Endothelial cell of umbilical vein (primary cell): Measurements from ENCODE around the gene PPIL1. TPM values are rescaled to one million over a fixed set of nuclear protein-coding genes. Genes with fewer than 3 reads are reported as not detected.

ENCODE experiments used
- BruUV-seq: library from RNA; stranded (reverse); fragments of 400-500 nt; replicated peaks from 2 replicates; lab custom pipeline; 2021; lab: Mats Ljungman, UMichigan
- CTCF ChIA-PET: fragments of 300-600, 350-600 bp; sonication (Branson Sonifier 250); formaldehyde crosslinking; loops from one replicate; lab custom pipeline; 2021; ENCODE audit warnings: antibody characterized with exemption, inconsistent platforms; lab: Charles Lee
- POLR2A ChIA-PET: fragments of 300-600, 350-600 bp; sonication (Branson Sonifier 250); formaldehyde crosslinking; loops from one replicate; lab custom pipeline; 2021; ENCODE audit warnings: antibody characterized with exemption, inconsistent platforms; lab: Charles Lee
- DNase-seq: peaks from one replicate; pipeline ENCODE4 v3.0.0-alpha.2; 2011; ENCODE audit warnings: low read depth, low spot score
- FAIRE-seq: peaks from 2 replicates; lab custom pipeline; 2011; peaks lifted over from hg19 to GRCh38; lab: Jason Lieb, UNC
- H2AFZ ChIP-seq: 2 replicates; pipeline ENCODE4 v1.6.0; 2012; ENCODE audit warnings: low read depth, low read length, control low read depth, inconsistent platforms
- H3K27ac ChIP-seq: 2 replicates; pipeline ENCODE4 v1.5.1; 2011; ENCODE audit warnings: low read depth, mild to moderate bottlenecking, control low read depth, low read length, moderate library complexity; ENCODE audit not compliant: insufficient read depth
- H3K27me3 ChIP-seq, 2 experiments: 2 replicates each; pipeline versions ENCODE4 v1.6.0 to v1.6.1; 2011; ENCODE audit warnings: low read length in 2 of 2, mixed read lengths in 1 of 2; ENCODE audit not compliant: control insufficient read depth in 2 of 2, insufficient read depth in 2 of 2
- H3K36me3 ChIP-seq, 2 experiments: 2 replicates in 1 of 2; 3 replicates in 1 of 2; pipeline ENCODE4 v1.5.1; 2011; ENCODE audit warnings: low read length in 2 of 2, mild to moderate bottlenecking in 1 of 2, moderate library complexity in 1 of 2; ENCODE audit not compliant: control insufficient read depth in 2 of 2, insufficient read depth in 2 of 2; ENCODE audit errors: extremely low read depth in 1 of 2
- H3K4me1 ChIP-seq: 3 replicates; pipeline ENCODE4 v1.5.1; 2011; ENCODE audit warnings: mild to moderate bottlenecking, low read length; ENCODE audit not compliant: control insufficient read depth, insufficient read depth; ENCODE audit errors: extremely low read depth
- H3K4me2 ChIP-seq: 2 replicates; pipeline ENCODE4 v1.6.1; 2011; ENCODE audit warnings: low read length, control low read depth, mixed read lengths; ENCODE audit not compliant: insufficient read depth
- H3K4me3 ChIP-seq, 3 experiments: fragments of 200-600 bp in 1 of 3; sonication (generic), shearing (Covaris generic) in 1 of 3; replicated peaks in 1 of 3; 2 replicates each; pipeline ENCODE4 v1.5.1; 2011 to 2016; ENCODE audit warnings: control low read depth in 3 of 3, low read length in 3 of 3, mild to moderate bottlenecking in 2 of 3, inconsistent platforms in 1 of 3, low read depth in 1 of 3, moderate library complexity in 1 of 3; ENCODE audit not compliant: insufficient read depth in 1 of 3
- H3K79me2 ChIP-seq: 2 replicates; pipeline ENCODE4 v1.6.0; 2012; ENCODE audit warnings: low read length, inconsistent platforms; ENCODE audit not compliant: control insufficient read depth, insufficient read depth
- H3K9ac ChIP-seq: replicated peaks from 2 replicates; pipeline ENCODE3; 2011; ENCODE audit warnings: low read length, control low read depth; ENCODE audit not compliant: insufficient read depth; ENCODE audit errors: extremely low read depth
- H3K9me1 ChIP-seq: replicated peaks from 3 replicates; pipeline ENCODE4 v1.6.0; 2011; ENCODE audit warnings: mild to moderate bottlenecking, low read length; ENCODE audit not compliant: control insufficient read depth, insufficient read depth; ENCODE audit errors: extremely low read depth
- H3K9me3 ChIP-seq: replicated peaks from 2 replicates; pipeline ENCODE4 v1.5.1; 2012; ENCODE audit warnings: low read length, inconsistent platforms; ENCODE audit not compliant: control insufficient read depth, insufficient read depth
- H4K20me1 ChIP-seq: replicated peaks from 2 replicates; pipeline ENCODE3; 2011; ENCODE audit warnings: mild to moderate bottlenecking, low read length; ENCODE audit not compliant: control insufficient read depth, insufficient read depth; ENCODE audit errors: extremely low read depth
- CTCF ChIP-seq, 2 donors: IDR thresholded peaks; 1 replicate in 1 of 2; 2 replicates in 1 of 2; pipeline ENCODE4 v1.5.1; 2011; ENCODE audit warnings: low read length in 2 of 2, mild to moderate bottlenecking in 2 of 2, moderate library complexity in 2 of 2, control low read depth in 1 of 2, inconsistent platforms in 1 of 2, low read depth in 1 of 2; ENCODE audit not compliant: insufficient read depth in 1 of 2; ENCODE audit errors: extremely low read depth in 1 of 2
- EZH2 ChIP-seq: IDR thresholded peaks from 2 replicates; pipeline ENCODE4 v1.6.1; 2012; ENCODE audit warnings: borderline replicate concordance, low read depth, mild to moderate bottlenecking, moderate library complexity, low read length, inconsistent platforms; ENCODE audit not compliant: severe bottlenecking
- FOS ChIP-seq: IDR thresholded peaks from 2 replicates; pipeline ENCODE4 v1.6.1; 2011; ENCODE audit warnings: mild to moderate bottlenecking, low read length, moderate library complexity, borderline replicate concordance; ENCODE audit not compliant: insufficient read depth
- GATA2 ChIP-seq: IDR thresholded peaks from 2 replicates; pipeline ENCODE4 v1.7.0; 2011; ENCODE audit warnings: low read depth, mild to moderate bottlenecking, moderate library complexity, mixed read lengths, low read length; ENCODE audit not compliant: insufficient read length, insufficient read depth
- JUN ChIP-seq: IDR thresholded peaks from 2 replicates; pipeline ENCODE4 v1.6.1; 2011; ENCODE audit warnings: borderline replicate concordance, low read depth; ENCODE audit not compliant: insufficient read length, insufficient read depth
- MAX ChIP-seq: IDR thresholded peaks from 2 replicates; pipeline ENCODE4 v1.6.1; 2011; ENCODE audit not compliant: insufficient read depth, insufficient read length
- MYC ChIP-seq: IDR thresholded peaks from one replicate; pipeline ENCODE4 v1.6.1; 2011; ENCODE audit warnings: mild to moderate bottlenecking, low read depth, low read length
- POLR2A ChIP-seq: IDR thresholded peaks from 2 replicates; pipeline ENCODE4 v1.6.1; 2012; ENCODE audit warnings: low read depth, mild to moderate bottlenecking, control low read depth, low read length
- POLR2AphosphoS5 ChIP-seq: IDR thresholded peaks from 2 replicates; pipeline ENCODE4 v1.6.1; 2012; ENCODE audit warnings: low read depth, mild to moderate bottlenecking, control low read depth, low read length, moderate library complexity; ENCODE audit not compliant: insufficient read depth
- dilution Hi-C: fragments of 300-500 bp; cut with MboI; formaldehyde crosslinking; loops from one replicate; pipeline ENCODE4 v1.15.0; 2019; ENCODE audit warnings: low sequenced_read_pairs; ENCODE audit not compliant: extremely low pct_ligation_motif_present
- intact Hi-C: fragments of 100-400 bp; cut with micrococcal nuclease; formaldehyde crosslinking; loops from one replicate; pipeline ENCODE4 v1.10.0; 2022
- polyA plus RNA-seq, 4 experiments: library from polyadenylated mRNA; depleted of rRNA in 3 of 4; stranded (reverse) in 3 of 4; unstranded in 1 of 4; fragments of >200 nt; gene quantifications; 2 replicates each; pipeline versions ENCODE4 v1.2.1 to v1.2.3, GENCODE V29; 2011 to 2012; ENCODE audit warnings: missing spikeins in 1 of 4
- total RNA-seq: library from RNA; stranded (reverse); gene quantifications from 2 replicates; pipeline ENCODE4 v1.2.3, GENCODE V29; 2021

The PPIL1 gene
- total and polyA plus RNA-seq, 2 donors (not counting 3 experiments of a cell fraction or from before 2014, with no cell fraction given): 28.6 to 35.6 TPM

- no peak for FAIRE-seq
- H3K36me3 ChIP-seq: no peaks in the 10 kb centered on the region
- no peak for TF ChIP-seq POLR2AphosphoS5
- TF ChIP-seq EZH2: no peak
- TF ChIP-seq CTCF (IDR thresholded peaks at IDR 0.05; ENCODE audit: extremely low read depth in 1 of 2, insufficient read depth in 1 of 2, low read depth in 1 of 2, low read length in 2 of 2): no peak
- TF ChIP-seq GATA2: no peak
- TF ChIP-seq POLR2A: no peak
- TF ChIP-seq MAX: no peak
- no peak for TF ChIP-seq FOS
- TF ChIP-seq MYC: no peak
- TF ChIP-seq JUN: no peak
- H3K9me1 ChIP-seq: no peaks in the 10 kb centered on the region
- no peaks in the 10 kb centered on the region for H3K9me3 ChIP-seq
- intact Hi-C loops: no loop called here
- no peaks in the 10 kb centered on the region for H3K79me2 ChIP-seq
- dilution Hi-C loops: no loop called here
- ChIA-PET CTCF (interaction anchor here (0.7 to 8.7 kb wide), 6 partner anchors 15 to 171 kb away, joined by 3 to 552 read pairs (median 4); no protein-coding TSS in a partner anchor), POLR2A (no interaction called here)
- no TSS peak for BruUV-seq
- H4K20me1 ChIP-seq: no peaks in the 10 kb centered on the region
- no peaks in the 10 kb centered on the region for H3K27me3 ChIP-seq
- H3K9ac ChIP-seq: no peak overlapping the region
- H3K27ac ChIP-seq: no peak overlapping the region
- no peak for DNase-seq
- no peak overlapping the region for H2AFZ ChIP-seq
- H3K4me2 ChIP-seq: no peak overlapping the region
- H3K4me1 ChIP-seq: peaks cover 15% of the 10 kb centered on the region
- H3K4me3 ChIP-seq: no peak overlapping the region
Observed at GRCh38 chr6:36847152-36847551, 27.5 kb downstream of the PPIL1 start.
